GM21447 (cell line): Measurements from ENCODE around the gene BPIFB2.

Source experiments
- ATAC-seq: cut with Tn5 transposase; IDR thresholded peaks from one replicate; pipeline ENCODE4 v1.9.1; 2021; ENCODE audit not compliant: unreplicated experiment

BPIFB2 gene

DNA sequence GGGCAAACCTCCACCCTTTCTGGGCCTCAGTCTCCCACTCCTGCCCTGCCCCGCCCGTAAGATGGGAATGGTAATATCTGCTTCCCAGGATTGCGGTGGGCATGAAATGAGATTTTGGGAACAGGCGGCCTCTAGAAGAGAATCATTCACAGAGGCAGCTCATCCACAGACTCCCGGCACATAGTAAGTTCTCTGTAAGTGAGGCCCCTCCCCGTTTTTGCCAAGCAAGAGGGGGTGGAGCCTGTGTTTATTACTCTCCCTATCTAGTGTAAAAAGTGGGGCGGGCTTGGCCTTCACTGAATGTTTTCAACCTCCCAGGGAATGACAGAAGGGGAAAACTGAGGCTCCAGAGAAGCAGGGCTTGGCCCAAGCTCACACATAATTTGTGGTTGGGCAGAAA is 23.3 kb upstream of the BPIFB2 start:
- no peak for ATAC-seq

DNA sequence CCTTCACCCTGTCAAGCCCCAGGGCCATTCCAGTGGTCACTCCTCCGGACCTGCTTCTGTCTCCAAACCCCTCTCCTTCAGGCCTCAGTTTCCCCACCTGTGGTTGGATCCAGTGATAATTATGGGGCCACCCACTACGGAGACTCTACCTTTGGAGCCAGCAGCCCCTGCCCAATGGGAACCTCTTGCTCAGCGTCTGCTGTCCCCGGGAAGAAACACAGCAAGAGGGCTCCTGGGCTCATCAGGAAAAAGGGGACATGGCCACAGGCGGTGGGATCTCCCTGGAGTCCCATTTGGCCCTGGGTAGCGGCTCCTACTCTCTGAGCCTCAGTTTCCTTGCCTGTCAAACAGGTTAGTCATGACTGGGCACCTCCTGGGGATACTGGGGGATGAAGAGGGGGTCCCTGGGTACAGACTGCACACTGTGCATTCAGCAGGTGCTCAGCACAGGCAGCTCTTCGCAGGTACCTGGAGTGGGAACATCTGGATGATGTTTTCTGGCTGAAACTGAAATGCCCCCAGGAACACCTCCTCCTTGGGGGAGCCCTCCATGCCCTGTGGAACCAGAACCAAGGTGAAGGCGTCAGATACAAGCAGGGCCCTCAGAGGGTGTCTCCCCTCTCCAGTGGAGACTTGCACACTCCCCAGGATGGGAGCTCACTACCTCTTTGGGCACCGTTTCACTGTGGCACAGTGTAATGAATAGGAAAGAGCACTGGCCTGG is 22.7 kb upstream of the BPIFB2 start:
- ATAC-seq: no peak

DNA sequence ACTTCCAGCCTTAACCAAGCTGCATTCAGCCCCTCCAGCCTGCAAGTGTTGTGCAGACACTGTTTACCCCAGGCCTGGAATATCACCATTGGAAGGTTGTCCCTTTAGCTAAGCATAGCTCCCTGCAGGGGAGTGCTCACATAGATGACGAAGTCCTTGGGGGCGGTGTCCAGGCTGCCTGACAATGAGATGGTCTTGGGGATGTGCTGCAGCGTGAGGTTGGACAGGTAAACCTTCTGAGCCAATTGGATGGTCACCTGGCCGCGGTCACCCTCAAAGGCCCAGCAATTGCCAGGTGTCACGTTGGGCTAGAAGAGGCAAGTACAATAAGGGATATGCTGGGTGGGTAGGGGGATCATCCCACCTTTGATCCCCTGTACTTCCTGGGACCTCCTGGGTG is 21.9 kb upstream of the BPIFB2 start:
- no peak for ATAC-seq

DNA sequence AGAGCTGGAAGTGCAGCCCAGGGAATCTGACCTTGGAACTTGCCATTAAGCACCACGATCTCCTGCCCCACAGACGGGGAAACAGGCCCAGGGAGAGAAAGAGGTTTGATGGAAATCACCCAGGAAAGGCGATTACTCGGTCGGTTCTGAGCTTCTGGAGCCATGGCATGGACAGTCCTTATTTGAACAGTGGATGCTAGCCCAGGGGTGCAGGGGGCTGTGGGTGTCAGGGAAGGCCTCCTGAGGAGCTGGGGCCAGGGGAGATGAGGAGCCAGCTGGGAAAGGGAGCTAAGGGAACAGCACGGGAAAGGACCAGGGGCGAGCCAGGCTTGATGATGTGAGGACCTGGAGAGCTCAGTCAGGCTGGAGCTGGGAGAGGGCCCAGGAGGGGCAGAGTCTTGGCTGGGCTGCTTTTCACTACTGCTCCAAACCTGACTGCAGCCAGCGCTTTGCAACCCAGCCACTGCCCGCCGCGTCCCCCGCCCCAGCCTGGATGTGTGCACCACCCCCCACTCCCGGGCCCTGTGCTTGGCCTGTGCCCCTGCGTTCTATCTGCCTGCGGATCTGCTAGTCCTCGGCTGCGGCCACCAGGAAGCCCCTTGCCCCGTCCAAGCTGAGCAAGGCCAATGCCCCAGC is 21.1 kb upstream of the BPIFB2 start:
- ATAC-seq: no peak

DNA sequence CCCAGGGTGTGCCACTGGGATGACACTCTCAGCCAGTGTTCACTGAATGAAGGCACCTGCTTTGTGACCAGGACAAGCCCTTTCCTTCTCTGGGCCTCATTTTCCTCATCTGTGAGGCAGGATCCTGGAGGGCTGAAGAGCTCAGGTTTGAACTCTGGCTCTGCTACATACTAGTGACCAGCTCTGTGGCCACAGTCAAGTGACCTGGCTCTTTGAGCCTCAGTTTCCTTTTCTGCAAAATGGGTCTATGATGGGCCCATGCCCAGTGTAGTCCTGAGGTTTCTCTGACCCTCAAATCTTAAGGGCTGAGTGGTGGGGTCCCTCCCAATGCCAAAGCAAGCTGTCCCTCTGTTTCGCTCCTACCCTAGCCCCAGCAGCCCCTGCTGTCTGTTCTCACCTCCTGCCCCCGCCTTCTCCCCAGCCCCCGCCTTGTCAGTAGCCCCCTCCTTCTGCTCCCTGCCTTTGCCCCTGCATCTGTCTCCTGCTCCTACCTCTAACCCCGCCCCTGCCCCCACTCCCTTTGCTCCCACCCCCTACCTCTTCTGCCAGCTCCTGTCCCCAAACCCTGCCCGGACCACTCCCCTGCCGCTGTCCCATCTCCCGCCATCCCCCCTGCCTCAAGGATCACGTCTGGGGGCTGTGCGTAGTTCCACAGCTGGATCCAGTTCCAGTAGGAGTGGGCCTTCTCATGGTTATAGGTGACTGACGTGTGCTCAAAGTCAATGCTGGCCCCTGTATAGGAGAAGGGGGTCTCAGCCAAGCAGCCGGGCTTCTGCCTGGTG is 20.3 kb upstream of the BPIFB2 start:
- no peak for ATAC-seq

DNA sequence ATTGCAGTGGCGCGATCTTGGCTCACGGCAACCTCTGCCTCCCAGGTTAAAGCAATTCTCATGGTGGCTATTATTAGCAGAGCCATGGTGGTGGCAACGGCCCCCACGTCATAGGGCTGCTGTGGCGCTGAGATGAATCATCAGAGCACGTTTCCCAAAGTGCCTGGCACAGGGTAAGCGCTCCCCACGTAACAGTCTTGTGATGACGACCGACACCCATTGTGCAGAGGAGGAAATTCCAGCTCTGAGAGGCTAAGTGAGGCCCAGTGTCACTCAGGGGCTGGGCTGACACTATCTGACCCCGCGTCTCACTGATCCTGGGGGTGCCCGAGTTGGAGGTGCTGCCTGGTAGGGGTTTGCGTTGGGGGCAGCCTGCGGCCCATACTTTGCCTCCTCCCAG is 19.5 kb upstream of the BPIFB2 start:
- no peak for ATAC-seq

DNA sequence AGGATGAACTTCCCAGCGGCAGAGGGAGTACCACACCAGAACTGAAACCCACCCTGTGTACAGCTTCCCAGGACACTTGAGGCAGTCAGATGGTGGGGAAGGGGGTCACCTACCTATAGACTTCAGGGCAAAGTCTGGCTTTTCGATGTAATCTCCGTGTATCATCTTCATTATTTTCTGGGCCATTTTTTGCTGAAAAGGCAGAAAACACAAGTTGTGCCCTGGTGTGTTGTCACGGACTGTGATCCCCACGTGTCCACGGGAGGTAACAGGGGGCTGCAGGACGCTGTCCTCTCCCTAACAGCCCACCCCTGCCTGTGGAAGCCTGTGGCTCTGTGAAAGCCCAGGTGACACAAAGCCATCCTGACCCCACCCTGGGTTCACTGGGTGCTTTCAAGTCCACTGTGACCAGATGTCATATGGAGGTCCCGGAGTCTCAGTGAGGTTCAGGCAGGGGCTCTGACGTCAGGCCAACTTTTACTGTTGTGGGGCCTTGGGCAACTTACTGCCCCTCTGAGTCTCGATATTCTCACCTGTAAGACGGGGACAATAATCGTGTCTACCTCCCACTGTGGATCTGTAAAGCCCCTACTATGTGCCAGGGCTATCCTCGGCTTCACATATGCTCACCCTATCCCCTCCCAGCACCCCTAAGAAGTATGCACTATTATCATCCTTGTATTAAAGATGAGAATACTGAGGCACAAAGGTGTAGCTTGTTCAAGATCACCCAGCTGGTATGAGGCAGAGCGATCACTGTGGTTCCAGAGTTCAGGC is 17.8 kb upstream of the BPIFB2 start:
- no peak for ATAC-seq

DNA sequence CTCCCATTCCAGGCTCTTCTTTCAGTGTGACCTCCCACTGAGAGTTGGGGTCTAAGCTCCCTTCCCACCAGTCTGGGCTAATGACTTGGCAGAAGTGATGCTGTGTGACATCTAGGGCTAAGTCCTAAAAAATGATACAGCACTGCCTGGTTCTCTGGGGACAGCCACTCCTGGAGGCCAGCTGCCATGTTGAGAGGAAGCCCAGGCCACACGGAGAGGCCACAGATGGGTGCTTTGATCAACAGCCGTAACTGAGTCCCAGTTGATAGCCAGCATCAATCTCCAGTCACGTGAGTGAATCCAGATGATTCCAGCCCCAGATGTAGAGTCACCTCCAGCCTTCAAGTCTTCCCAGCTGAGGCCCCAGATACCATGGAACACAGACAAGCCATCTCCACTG is 17.1 kb upstream of the BPIFB2 start:
- ATAC-seq: no peak

DNA sequence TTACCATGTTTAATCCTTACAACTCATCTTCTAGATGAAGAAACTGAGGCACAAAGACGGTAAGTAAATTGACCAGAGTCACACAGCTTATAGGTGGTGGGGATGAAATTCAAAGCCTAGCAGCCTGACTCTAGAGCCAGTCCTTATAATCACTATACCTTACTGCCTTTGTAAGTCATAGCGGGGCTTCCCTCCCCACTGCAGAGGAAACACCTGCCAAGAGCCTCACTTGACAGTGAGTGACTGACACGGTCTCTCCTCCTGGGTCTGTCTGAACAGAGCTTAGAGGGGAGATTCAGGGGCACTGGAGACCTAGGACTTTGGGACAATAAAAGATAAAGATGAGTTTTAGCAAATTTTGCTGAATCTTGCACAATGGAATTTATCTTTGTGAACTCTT is 16.1 kb upstream of the BPIFB2 start:
- ATAC-seq: no peak

DNA sequence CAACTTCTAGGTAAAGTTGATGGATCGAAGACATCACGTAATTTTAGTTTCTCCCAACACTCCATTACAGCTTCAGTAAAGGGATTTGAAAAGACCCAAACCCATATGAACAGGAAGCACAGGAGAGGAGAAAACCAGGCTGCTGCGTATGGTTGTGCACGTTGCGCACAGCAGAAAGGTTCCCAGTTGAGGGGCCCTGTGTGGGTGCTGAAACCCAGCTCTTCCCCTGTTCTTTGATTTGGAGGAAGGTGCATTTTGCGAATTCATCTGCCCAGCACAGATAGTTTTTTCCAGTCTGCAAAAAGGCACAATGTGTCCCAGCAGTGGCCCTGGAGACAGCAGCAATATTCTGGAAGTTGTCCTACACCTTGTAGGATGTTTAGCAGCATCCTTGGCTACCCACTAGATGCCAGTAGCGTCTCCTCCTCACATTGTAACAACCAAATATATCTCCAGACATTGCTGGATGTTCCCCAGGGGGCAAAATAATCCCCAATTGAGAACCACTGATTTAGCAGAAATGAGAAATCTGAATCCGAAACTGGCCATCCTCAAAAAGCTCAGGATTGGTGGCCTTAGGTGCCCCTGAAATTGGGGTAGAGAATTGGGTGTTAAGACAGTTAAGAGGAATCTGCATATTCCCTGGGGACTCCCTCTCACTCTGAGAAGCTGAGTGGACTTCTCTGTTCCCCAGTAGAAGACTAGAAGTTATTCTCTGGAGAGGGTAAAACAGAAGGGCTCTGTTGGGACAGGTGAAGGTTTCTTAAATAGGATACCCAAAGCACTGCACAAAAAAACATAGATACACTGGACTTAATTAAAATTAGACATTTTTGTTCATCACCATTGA is 15.5 kb upstream of the BPIFB2 start:
- no peak for ATAC-seq

DNA sequence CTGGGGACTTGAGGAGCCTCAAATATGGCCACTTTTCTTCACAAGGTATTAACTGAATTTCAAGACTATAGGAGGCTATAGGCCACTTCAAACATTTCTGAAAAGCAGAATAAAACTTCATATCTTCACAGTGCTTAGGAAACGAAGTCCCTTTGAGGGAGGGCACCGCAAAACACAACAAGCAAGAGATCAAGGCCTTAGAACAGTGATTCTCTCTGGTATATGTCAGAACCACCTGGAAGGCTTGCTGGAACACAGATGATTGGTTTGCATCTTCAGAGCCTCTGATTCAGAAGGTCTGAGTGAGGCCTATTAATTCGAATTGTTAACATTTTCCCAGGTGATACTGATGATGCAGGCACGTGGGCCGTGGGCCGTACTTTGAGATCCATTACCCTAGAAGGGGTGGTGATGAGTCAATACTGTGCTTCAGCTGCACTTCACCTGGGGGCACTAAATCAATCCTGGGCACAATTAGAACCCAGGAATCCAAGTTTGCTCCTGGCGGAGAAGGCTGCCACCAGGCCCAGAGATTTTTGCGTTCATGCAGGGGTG is 13.9 kb upstream of the BPIFB2 start:
- no peak for ATAC-seq

DNA sequence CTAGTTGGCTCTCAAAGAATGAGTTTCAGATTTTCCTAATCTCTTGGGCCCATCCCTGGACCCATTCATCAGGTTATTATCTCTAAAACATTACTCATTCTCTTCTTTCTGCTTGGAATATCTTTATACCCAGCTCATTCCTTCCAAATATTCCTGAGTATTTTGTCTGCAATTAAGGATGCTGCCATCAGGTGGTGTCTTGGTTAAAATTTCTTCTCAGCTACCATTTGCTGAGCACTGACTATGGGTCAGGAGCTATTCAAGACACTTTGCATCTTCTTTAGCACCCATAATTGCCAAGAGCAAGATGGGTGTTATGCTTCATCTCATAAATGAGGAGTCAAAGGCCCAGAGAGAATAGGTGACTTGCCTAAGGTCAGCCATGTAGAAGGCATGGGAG is 11.7 kb upstream of the BPIFB2 start:
- no peak for ATAC-seq

DNA sequence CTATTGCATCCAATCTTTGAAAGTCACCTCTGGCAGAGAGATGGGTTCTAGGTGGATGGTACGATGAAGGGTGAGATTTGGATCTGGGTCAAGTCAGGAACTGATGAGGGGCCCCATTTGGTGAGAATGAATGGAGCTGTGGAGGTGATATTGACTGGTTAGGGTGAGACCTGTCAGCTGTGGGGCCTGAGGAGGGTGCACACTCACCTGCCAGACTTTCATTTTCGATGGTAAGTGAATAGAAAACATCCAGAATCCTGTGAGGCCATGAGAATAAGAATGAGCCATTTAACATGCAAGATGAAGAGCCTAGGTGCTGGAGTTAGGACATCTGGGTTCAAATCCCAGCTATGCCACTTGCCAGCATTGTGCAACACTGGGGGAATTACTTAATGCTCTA is 10.1 kb upstream of the BPIFB2 start:
- no peak for ATAC-seq

DNA sequence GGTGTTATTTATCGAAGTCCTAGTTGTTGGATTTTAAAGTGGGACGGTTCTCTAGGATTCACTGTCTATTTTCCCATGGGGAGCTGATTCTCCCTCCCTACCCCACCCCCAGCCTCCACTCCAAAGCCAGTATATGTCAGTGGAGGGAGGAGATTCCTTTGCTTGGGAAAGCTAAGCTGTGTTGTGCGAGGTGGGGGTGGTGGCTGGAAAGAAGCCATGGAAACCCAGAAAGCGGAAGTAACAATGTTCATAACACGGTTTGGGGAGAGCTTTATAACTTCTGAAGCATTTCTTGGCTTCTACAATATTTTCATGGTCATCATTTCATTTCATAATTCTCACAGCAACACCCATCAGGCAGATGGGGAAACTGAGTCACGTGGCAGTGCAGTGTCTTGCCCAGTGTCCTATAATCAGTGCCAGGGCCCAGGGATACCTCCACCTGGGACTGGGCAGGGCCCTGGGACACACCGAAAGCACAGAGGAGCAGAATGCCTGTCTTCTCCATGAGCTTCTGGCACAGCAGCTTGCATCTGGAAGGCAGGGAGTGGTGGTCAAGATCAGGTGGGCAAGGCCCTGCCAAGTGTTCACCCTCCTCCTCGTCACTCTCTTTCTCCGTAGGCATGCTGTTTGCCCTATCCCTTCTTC is 7.8 kb upstream of the BPIFB2 start:
- ATAC-seq: no peak

DNA sequence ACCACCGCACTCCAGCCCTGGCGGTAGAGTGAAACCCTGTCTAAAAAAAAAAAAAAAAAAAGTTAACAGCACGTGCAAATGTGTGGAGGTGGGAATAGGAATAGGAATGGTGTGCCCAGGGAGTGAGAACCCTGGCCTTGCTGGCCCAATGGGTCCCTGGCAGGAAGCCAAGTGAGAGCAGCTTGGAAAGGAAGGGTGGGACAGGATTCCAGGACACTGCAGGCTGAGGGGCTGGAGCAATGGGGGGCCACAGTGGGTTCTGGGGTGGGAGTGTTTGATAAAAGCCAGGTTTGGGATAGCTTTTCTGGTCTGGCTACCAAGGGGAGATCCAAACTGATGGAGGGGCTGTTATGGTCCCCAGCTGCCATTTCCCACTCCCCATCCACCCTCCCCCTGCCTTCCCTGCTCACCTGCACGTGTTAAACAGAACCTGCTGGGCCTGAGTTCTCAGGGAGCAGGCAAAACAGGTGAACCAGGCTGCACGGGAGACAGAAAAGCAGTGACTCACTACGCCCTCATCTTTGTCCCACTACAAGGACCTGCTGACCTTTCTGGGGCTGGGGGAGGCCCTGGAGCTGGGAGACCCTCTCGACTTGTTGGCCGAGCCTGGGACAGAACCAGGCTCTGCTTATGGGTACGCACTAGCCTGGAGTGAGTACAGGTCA is 6.6 kb upstream of the BPIFB2 start:
- ATAC-seq: no peak

DNA sequence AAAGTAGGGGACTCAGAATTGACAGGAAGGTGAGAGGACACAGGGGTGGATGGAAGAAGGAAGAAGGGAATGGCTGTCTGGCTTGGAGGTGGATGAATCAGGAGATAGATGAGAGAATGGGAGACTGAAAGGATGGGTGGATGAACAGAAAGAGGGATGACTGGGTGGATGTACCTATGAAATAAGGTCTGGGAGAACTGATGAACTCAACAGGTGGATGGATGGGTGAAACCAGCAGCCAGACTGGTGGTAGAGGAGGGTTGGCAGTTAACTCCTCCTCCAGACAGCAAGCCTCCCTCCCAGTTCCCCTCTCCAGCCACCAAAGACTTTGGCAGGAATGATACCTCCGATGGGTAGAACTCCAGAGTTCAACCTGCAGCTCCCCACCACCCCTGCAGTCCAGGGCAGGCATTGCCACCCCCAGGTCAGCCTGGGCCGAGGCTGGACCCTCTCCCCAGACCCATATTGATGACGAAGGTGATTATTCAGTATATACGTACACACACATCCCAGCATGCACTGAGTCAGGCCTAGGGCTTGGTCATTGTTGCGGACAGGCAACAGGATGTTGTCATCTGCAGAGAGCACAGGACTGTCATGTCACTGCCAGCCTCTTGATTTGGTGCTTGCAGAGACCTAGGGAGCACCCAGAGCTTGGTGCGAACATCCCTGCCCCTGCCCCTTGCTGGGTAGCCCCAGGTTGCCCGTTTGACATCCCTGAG is 5.3 kb upstream of the BPIFB2 start:
- ATAC-seq: no peak

DNA sequence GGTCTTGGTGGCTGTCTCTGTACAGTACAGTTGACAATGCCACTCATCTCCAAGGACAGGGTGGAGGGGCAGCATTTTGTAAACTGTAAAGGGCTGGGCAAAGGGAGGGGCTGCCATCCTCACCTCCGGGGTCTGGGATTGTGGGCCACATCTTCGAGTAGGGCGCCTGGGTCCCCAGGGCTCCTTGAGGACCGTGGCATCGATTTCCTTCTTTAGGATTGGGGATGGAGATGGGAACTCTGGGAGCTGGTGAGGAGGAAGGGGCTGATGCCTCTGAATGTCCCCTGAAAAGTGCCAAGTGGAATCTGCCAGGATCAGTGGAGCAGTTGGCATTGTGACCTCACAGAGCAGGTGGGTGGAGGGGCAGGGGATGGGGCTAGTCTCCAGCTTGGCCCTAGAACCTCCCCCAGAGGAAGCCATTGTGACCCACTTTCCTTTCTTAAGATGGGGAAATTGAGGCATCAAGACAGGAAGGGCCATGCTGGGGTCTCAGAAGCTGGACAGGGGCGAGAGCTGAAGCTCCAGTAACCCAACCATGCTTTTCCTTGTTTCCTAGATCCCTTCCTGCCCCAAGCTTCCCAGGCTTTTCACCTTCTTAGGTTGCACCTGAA is 3.3 kb upstream of the BPIFB2 start, which contains the start of gene SUN5:
TSS of gene SUN5 (minus strand) at position 293 of the 611 bp plus-strand sequence. CDS start at position 200, 93 bp downstream.
- no peak for ATAC-seq

DNA sequence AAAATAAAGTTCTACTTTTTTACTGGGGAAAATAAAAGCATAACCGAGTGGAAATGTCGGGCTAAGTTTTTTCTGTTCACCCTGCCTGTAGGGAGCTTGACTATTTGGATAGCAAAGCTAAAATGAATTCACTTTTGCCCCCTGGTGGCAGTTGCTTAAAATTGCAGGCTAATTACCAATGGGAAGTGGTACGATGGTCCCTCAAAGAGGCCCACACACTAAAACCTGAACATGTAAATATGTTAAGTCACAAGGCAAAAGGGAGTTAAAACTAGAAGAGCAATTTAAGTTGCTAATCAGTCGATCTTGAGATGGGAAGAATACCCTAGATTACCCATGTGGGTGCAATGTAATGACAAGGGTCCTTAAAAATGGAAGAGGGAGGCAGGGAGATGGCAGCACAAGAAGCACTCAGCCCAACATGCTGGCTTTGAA is 2.4 kb upstream of the BPIFB2 start:
- no peak for ATAC-seq
